Adrenal gland (tissue), 12 donors: ENCODE results near the gene GPR75. TPM values are rescaled to one million over a fixed set of nuclear protein-coding genes. Genes with fewer than 3 reads are reported as not detected.

Experiments
- DNase-seq, 7 donors: peaks; one replicate each; pipeline ENCODE4 v3.0.0-alpha.2; 2019 to 2020
- H3K27ac ChIP-seq, 5 donors: fragments of 200-600 bp; sonication (generic) in 4 of 5; 1 replicate in 3 of 5; 2 replicates in 2 of 5; pipeline versions ENCODE4 v1.5.1 to v1.8.0; 2016 to 2020; ENCODE audit warnings: mild to moderate bottlenecking in 1 of 5
- H3K27me3 ChIP-seq: fragments of 200-600 bp; 2 replicates; pipeline ENCODE4 v1.8.0; 2021
- H3K36me3 ChIP-seq, 2 donors: fragments of 200-600 bp; replicated peaks in 1 of 2; 1 replicate in 1 of 2; 2 replicates in 1 of 2; pipeline versions ENCODE4 v1.5.1 to v1.8.0; 2018 to 2022
- H3K4me1 ChIP-seq, 2 donors: fragments of 200-600 bp; replicated peaks in 1 of 2; 1 replicate in 1 of 2; 2 replicates in 1 of 2; pipeline versions ENCODE4 v1.5.1 to v1.8.0; 2018 to 2021
- H3K4me3 ChIP-seq, 4 donors: fragments of 200-600 bp; sonication (generic) in 3 of 4; one replicate each; pipeline ENCODE4 v1.5.1; 2016 to 2018
- H3K9me3 ChIP-seq, 3 donors: fragments of 200-600 bp; sonication (generic) in 1 of 3; replicated peaks in 1 of 3; 1 replicate in 2 of 3; 2 replicates in 1 of 3; pipeline versions ENCODE4 v1.5.1 to v1.8.0; 2016 to 2021
- POLR2A ChIP-seq, 2 donors: fragments of 450-650 bp; IDR thresholded peaks; one replicate each; pipeline ENCODE4 v1.6.1; 2017; ENCODE audit warnings: antibody characterized with exemption in 2 of 2, mild to moderate bottlenecking in 2 of 2, moderate library complexity in 1 of 2
- WGBS, 4 donors: extraction: QIAGEN DNeasy Blood & Tissue Kit in 2 of 4; methylation state at CpG; one replicate each; pipeline versions ENCODE4 v1.1.5 to v1.1.7; 2013 to 2017; 5-methylcytosine and 5-hydroxymethylcytosine counted together
- intact Hi-C, 2 donors: fragments of 100-400 bp; cut with DNase I; formaldehyde crosslinking; loops; one replicate each; pipeline versions ENCODE4 v1.14.1 to v1.15.0; 2022 to 2023
- polyA plus RNA-seq, 3 donors: library from polyadenylated mRNA; stranded (reverse); fragments of 200-250 nt in 2 of 3; fragments of 350-450 nt in 1 of 3; fragmentation: Illumina TruSeq in 1 of 3; extraction: RNeasy Lipid Tissue Mini Kit (QIAGEN cat#74804) in 1 of 3; gene quantifications; one replicate each; pipeline ENCODE4 v1.2.3, GENCODE V29; 2013 to 2014
- total RNA-seq, 9 donors: library from RNA; depleted of rRNA in 4 of 9; stranded (reverse); fragments of >200 nt in 4 of 9; fragments of 120-200 nt in 1 of 9; fragmentation: NEBNext Ultra II Directional in 1 of 9; extraction: Animal tissue kit (Norgen Biotek cat#: 25700) in 1 of 9; gene quantifications; one replicate each; pipeline versions ENCODE4 v1.1.0 to v1.2.4, GENCODE V29; 2013 to 2023
- TF ChIP-seq, protein P1 (sequence below), 6 experiments: fragments of 450-650 bp in 4 of 6; fragments of 200-600 bp in 2 of 6; sonication (generic) in 1 of 6; IDR thresholded peaks; 1 replicate in 5 of 6; 2 replicates in 1 of 6; pipeline versions ENCODE4 v1.5.1 to v1.8.0; 2016 to 2021; ENCODE audit warnings: antibody characterized with exemption in 6 of 6, mild to moderate bottlenecking in 2 of 6, moderate library complexity in 1 of 6
- donor health status: healthy with polysubstance abuse.
- donor health status: Bipolar disorder and iron deficiency.
- donor health status: DM: yes; HTN: yes; CAD: no.
- donor health status: DM: no; HTN: no; CAD: no.
- donor health status: DM: no; HTN: no; CAD: no.
- donor health status: DM: yes; HTN: yes; CAD: no.

The GPR75 gene
- total and polyA plus RNA-seq, 12 donors: 0.47 to 9.0 (median 4.0) TPM

GRCh38 chr2:53903011-53903410 is 43.2 kb upstream of the GPR75 start:
- Histone ChIP-seq H3K4me3 (no peak overlapping the region), H3K27me3 (no peaks in the 10 kb centered on the region), H3K36me3 (peaks cover 0 to 83% of the 10 kb centered on the region in 2 donors), H3K9me3 (no peaks in the 10 kb centered on the region), H3K4me1 (no peaks in the 10 kb centered on the region), H3K27ac (no peak overlapping the region)
- WGBS, 4 donors: 70 to 79% (median 76%) methylated on average over 4 of the region's 4 CpGs
- TF ChIP-seq POLR2A (IDR thresholded peaks at IDR 0.05): no peak
- TF ChIP-seq, protein P1, sequence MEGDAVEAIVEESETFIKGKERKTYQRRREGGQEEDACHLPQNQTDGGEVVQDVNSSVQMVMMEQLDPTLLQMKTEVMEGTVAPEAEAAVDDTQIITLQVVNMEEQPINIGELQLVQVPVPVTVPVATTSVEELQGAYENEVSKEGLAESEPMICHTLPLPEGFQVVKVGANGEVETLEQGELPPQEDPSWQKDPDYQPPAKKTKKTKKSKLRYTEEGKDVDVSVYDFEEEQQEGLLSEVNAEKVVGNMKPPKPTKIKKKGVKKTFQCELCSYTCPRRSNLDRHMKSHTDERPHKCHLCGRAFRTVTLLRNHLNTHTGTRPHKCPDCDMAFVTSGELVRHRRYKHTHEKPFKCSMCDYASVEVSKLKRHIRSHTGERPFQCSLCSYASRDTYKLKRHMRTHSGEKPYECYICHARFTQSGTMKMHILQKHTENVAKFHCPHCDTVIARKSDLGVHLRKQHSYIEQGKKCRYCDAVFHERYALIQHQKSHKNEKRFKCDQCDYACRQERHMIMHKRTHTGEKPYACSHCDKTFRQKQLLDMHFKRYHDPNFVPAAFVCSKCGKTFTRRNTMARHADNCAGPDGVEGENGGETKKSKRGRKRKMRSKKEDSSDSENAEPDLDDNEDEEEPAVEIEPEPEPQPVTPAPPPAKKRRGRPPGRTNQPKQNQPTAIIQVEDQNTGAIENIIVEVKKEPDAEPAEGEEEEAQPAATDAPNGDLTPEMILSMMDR (IDR thresholded peaks at IDR 0.05): no peak
- DNase-seq: no peak
- intact Hi-C loops: no loop called here

DNA sequence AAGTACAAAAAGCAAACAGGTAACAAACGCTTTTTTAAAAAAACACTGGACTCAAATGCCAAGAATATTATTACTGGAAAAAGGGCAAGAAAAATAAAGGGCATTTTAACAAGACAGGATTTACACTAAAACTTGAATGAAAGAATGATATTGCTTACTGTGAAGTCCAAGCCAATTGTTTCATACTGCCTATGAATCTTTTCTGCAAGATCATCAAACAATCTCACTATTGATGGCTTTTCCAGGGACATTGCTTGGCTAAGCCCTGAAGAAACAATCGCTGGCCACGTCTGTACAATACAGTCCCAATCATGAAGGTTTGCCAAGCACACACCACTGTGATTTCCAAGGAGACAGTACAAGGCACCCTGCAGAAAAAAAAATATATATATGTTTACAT is 41.4 kb upstream of the GPR75 start:
- TF ChIP-seq POLR2A (IDR thresholded peaks at IDR 0.05): no peak
- TF ChIP-seq, protein P1 (IDR thresholded peaks at IDR 0.05): no peak
- no peak for DNase-seq
- Histone ChIP-seq H3K36me3 (peaks cover 0 to 74% of the 10 kb centered on the region in 2 donors), H3K27me3 (no peaks in the 10 kb centered on the region), H3K9me3 (peaks cover 0 to 2% (median 0%) of the 10 kb centered on the region in 3 donors), H3K4me1 (no peaks in the 10 kb centered on the region), H3K27ac (no peak overlapping the region), H3K4me3 (no peak overlapping the region)
- intact Hi-C loops: no loop called here
- 78 to 93% (median 87%) methylated on average over 3 of the region's 3 CpGs for WGBS, 4 donors

- intact Hi-C loops: no loop called here
- H3K36me3 ChIP-seq: peaks cover 0 to 79% of the 10 kb centered on the region in 2 donors
- 50 to 68% (median 59%) methylated on average over 3 of the region's 3 CpGs for whole genome bisulfite sequencing, 4 donors
- TF ChIP-seq, protein P1 (IDR thresholded peaks at IDR 0.05): no peak
- no peak for TF ChIP-seq POLR2A (IDR thresholded peaks at IDR 0.05)
- DNase-seq: no peak
- H3K27me3 ChIP-seq: no peaks in the 10 kb centered on the region
- H3K4me1 ChIP-seq: no peaks in the 10 kb centered on the region
- no peak overlapping the region for H3K4me3 ChIP-seq
- H3K9me3 ChIP-seq: peaks cover 0 to 6% (median 0%) of the 10 kb centered on the region in 3 donors
- no peak overlapping the region for H3K27ac ChIP-seq
These were observed 37.1 kb upstream of the GPR75 start for GRCh38 chr2:53896864-53897263.

DNA sequence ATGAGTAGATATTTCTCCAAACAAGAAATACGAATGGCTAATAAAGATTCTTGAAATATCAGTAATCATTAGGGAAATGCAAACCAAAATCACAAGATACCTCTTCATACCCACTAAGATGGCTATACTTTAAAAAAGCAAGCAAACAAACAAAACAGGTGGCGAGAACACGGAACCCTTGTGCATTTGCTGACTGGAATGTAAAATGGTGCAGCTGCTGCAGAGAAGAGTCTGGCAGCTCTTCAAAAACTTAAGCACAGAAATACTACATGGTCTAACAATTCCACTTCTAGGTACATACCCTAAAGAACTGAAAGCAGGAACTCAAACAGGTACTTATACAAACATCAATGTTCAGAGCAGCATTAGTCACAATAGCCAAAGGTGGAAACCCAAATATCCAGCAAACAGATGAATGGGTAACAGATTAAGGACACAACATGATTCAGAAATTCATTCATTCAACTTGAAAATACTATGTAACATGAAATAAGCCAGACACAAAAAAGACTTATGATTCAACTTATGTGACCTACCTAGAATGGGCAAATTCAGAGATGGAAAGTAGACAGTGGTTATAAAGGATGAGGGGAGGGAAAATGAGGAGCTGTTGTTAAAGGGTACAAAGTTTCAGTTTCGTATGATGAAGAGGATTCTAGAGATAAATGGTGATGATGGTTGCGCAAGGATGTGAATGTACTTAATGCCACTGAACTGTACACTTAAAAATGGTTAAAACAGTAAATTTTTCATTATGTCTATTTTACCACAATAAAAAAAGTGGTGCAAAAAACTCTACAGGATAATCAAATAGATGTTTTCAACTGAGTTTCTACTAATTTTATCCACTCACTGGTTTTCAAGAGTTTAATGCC is 26.9 kb upstream of the GPR75 start:
- TF ChIP-seq, protein P1 (IDR thresholded peaks at IDR 0.05): no peak
- no peak for TF ChIP-seq POLR2A (IDR thresholded peaks at IDR 0.05)

More for the DNA sequence above, 26.9 kb upstream of the GPR75 start:
- H3K4me3 ChIP-seq: no peak overlapping the region
- peaks cover 0 to 67% of the 10 kb centered on the region in 2 donors for H3K36me3 ChIP-seq
- H3K27me3 ChIP-seq: no peaks in the 10 kb centered on the region
- WGBS, 4 donors: 94 to 96% (median 95%) methylated on average over 5 of the region's 5 CpGs
- no peaks in the 10 kb centered on the region for H3K9me3 ChIP-seq
- no peaks in the 10 kb centered on the region for H3K4me1 ChIP-seq
- H3K27ac ChIP-seq: no peak overlapping the region
- intact Hi-C loops: no loop called here
- no peak for DNase-seq
